Measurements from ENCODE around the gene PDCL2. TPM values are rescaled to one million over a fixed set of nuclear protein-coding genes. Genes with fewer than 3 reads are reported as not detected.

Gene PDCL2
- total RNA-seq, 3 donors from 2014 or later (not counting 1 experiment from before 2014, with no cell fraction given), result not detected

- no peak overlapping the region for H3K4me3 ChIP-seq (ENCODE audit: low read length)
- no peaks in the 10 kb centered on the region for H3K4me1 ChIP-seq (ENCODE audit: control insufficient read depth, insufficient read depth, low read length)
- no peak for ATAC-seq
- no peaks in the 10 kb centered on the region for H3K27me3 ChIP-seq (ENCODE audit: control insufficient read depth, insufficient read depth, low read length)
- no peaks in the 10 kb centered on the region for H3K36me3 ChIP-seq (ENCODE audit: control insufficient read depth, insufficient read depth, low read length)
- intact Hi-C loops (cut with micrococcal nuclease), result no loop called here
- no peak for TF ChIP-seq CTCF (IDR thresholded peaks at IDR 0.05)
- no peak overlapping the region for H3K27ac Mint-ChIP-seq
- 100% methylated on average over 1 of the region's 3 CpGs for WGBS (ENCODE audit: insufficient coverage)
- no peak for DNase-seq
- no peaks in the 10 kb centered on the region for H3K27me3 Mint-ChIP-seq (ENCODE audit: low read depth in 2 of 2)
- H3K9me3 ChIP-seq (ENCODE audit: control insufficient read depth, insufficient read depth, low read length), result no peaks in the 10 kb centered on the region
- peaks cover 4 to 5% of the 10 kb centered on the region in 2 donors for H3K4me1 Mint-ChIP-seq
- H3K27ac ChIP-seq (ENCODE audit: low read length), result no peak overlapping the region
- H3K4me3 Mint-ChIP-seq, result no peak overlapping the region
- no peaks in the 10 kb centered on the region for H3K36me3 Mint-ChIP-seq
- H3K9me3 Mint-ChIP-seq, result no peaks in the 10 kb centered on the region
These were observed 19.5 kb upstream of the PDCL2 start for GRCh38 chr4:55611358-55612059.

GRCh38 chr4:55610381-55610780 lies 18.3 kb upstream of the PDCL2 start:
- Mint-ChIP-seq H3K27ac (no peak overlapping the region), H3K36me3 (no peaks in the 10 kb centered on the region), H3K4me3 (no peak overlapping the region), H3K4me1 (peaks cover 4 to 5% of the 10 kb centered on the region in 2 donors), H3K9me3 (no peaks in the 10 kb centered on the region), H3K27me3 (ENCODE audit: low read depth in 2 of 2) (no peaks in the 10 kb centered on the region)
- WGBS (ENCODE audit: insufficient coverage), result 94% methylated on average over 2 of the region's 2 CpGs
- Histone ChIP-seq H3K9me3 (ENCODE audit: control insufficient read depth, insufficient read depth, low read length) (no peaks in the 10 kb centered on the region), H3K4me1 (ENCODE audit: control insufficient read depth, insufficient read depth, low read length) (no peaks in the 10 kb centered on the region), H3K27me3 (ENCODE audit: control insufficient read depth, insufficient read depth, low read length) (no peaks in the 10 kb centered on the region), H3K36me3 (ENCODE audit: control insufficient read depth, insufficient read depth, low read length) (no peaks in the 10 kb centered on the region), H3K27ac (ENCODE audit: low read length) (no peak overlapping the region), H3K4me3 (ENCODE audit: low read length) (no peak overlapping the region)
- ATAC-seq (no peak), DNase-seq (no peak)
- no peak for TF ChIP-seq CTCF (IDR thresholded peaks at IDR 0.05)
- intact Hi-C loops (cut with micrococcal nuclease), result no loop called here

GRCh38 chr4:55609393-55609866 lies 17.4 kb upstream of the PDCL2 start:
- Mint-ChIP-seq H3K9me3 (no peaks in the 10 kb centered on the region), H3K4me3 (no peak overlapping the region), H3K4me1 (peaks cover 4 to 5% of the 10 kb centered on the region in 2 donors), H3K36me3 (no peaks in the 10 kb centered on the region), H3K27ac (no peak overlapping the region), H3K27me3 (ENCODE audit: low read depth in 2 of 2) (no peaks in the 10 kb centered on the region)
- WGBS (ENCODE audit: insufficient coverage), result 49% methylated on average over 4 of the region's 6 CpGs
- no peak for TF ChIP-seq CTCF (IDR thresholded peaks at IDR 0.05)
- no peak for ATAC-seq
- intact Hi-C loops (cut with micrococcal nuclease), result no loop called here
- Histone ChIP-seq H3K4me3 (ENCODE audit: low read length) (no peak overlapping the region), H3K27ac (ENCODE audit: low read length) (no peak overlapping the region), H3K36me3 (ENCODE audit: control insufficient read depth, insufficient read depth, low read length) (no peaks in the 10 kb centered on the region), H3K9me3 (ENCODE audit: control insufficient read depth, insufficient read depth, low read length) (no peaks in the 10 kb centered on the region), H3K4me1 (ENCODE audit: control insufficient read depth, insufficient read depth, low read length) (no peaks in the 10 kb centered on the region), H3K27me3 (ENCODE audit: control insufficient read depth, insufficient read depth, low read length) (no peaks in the 10 kb centered on the region)
- DNase-seq, result no peak

GRCh38 chr4:55608591-55608990 lies 16.5 kb upstream of the PDCL2 start:
- Histone ChIP-seq H3K36me3 (ENCODE audit: control insufficient read depth, insufficient read depth, low read length) (no peaks in the 10 kb centered on the region), H3K27me3 (ENCODE audit: control insufficient read depth, insufficient read depth, low read length) (no peaks in the 10 kb centered on the region), H3K4me3 (ENCODE audit: low read length) (no peak overlapping the region), H3K9me3 (ENCODE audit: control insufficient read depth, insufficient read depth, low read length) (no peaks in the 10 kb centered on the region), H3K4me1 (ENCODE audit: control insufficient read depth, insufficient read depth, low read length) (no peaks in the 10 kb centered on the region), H3K27ac (ENCODE audit: low read length) (no peak overlapping the region)
- Mint-ChIP-seq H3K4me3 (no peak overlapping the region), H3K36me3 (no peaks in the 10 kb centered on the region), H3K27me3 (ENCODE audit: low read depth in 2 of 2) (no peaks in the 10 kb centered on the region), H3K4me1 (peaks cover 4 to 5% of the 10 kb centered on the region in 2 donors), H3K9me3 (no peaks in the 10 kb centered on the region), H3K27ac (no peak overlapping the region)
- intact Hi-C loops (cut with micrococcal nuclease), result no loop called here
- ATAC-seq, result no peak
- no peak for TF ChIP-seq CTCF (IDR thresholded peaks at IDR 0.05)
- DNase-seq, result no peak
- no CpG with 5 or more reads among the region's 1 CpG for WGBS (ENCODE audit: insufficient coverage)

Data from natural killer cell (primary cell).